Prostate gland (tissue), 2 donors: ENCODE measurements around the gene AURKB.

Experiments used
- CTCF ChIP-seq, 4 experiments: fragments of 200-600 bp in 2 of 4; fragments of 450-650 bp in 2 of 4; sonication (generic) in 2 of 4; IDR thresholded peaks; 1 replicate in 3 of 4; 2 replicates in 1 of 4; pipeline ENCODE4 v1.5.1; 2016 to 2019; ENCODE audit warnings: antibody characterized with exemption in 4 of 4, mild to moderate bottlenecking in 2 of 4, moderate library complexity in 2 of 4
- POLR2AphosphoS5 ChIP-seq: sonication (generic); formaldehyde crosslinking; IDR thresholded peaks from one replicate; pipeline ENCODE4 v1.6.1; 2017; ENCODE audit warnings: antibody characterized with exemption

DNA sequence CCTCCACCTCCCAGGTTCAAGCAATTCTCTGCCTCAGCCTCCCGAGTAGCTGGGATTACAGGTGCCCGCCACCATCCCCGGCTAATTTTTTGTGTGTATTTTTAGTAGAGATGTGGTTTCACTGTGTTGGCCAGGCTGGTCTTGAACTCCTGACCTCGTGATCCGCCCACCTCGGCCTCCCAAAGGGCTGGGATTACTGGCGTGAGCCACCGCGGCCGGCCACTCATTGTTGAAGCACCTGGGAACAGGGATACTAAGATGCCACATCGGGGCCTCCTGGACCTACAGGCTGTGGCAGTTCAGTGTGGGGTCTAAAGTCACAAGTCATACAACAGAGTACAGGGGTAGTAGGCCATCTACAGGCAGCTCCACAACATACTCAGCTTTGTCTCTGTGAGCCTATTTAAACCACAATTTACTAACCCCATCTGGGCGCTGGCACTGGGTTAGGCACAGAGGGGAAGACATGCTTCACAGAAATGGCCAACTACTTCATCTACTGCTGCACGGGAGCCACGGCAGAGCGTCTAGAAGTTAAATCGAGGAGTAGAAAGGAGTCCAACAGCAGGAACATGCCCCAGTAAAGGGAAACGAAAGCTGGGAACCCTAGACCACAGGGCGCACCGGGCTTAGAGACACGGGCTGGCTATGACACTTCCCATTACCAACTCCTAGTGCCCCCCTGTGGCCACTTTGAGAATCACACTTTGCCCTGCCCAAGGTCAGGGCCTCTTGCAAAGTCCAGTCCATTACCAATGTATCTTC is 51.9 kb downstream of the AURKB start:
- TF ChIP-seq CTCF (IDR thresholded peaks at IDR 0.05) (peak; percentile 80 to 98 (median 96)), POLR2AphosphoS5 (peak; percentile 83)
